GM11168 (cell line): ENCODE data around the gene FRMD6.
"Not testable (repeated sequence)": the region's sequence is repeated elsewhere in the genome, so short reads cannot be mapped to it uniquely, and the experiment has no call there.

Experiments
- in situ Hi-C: fragments of 300-500 bp; cut with MboI; formaldehyde crosslinking; loops from one replicate; pipeline ENCODE4 v1.12.0; 2022; ENCODE audit warnings: low sequenced_read_pairs; ENCODE audit not compliant: unreplicated experiment

Gene FRMD6

DNA sequence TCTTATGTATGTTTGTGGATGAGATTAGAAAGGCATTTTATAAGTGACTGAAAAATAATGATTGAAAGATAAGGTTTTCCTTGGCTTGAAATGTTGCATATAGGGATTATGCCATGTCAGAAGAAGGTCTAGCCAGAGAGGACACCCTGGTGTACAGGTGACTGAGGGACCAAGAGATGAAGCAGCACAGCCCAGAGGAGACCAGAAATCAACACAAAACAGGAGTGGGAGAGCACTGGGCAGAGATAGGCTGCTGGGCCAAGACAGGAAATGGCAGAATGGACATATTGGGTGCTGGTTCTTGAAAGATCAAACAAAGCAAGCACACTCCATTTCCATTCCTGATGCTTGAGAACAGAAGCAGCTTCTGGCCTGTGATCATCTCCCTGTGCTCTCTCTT, 24.4 kb upstream of the FRMD6 start:
- in situ Hi-C loops = no loop called here

DNA sequence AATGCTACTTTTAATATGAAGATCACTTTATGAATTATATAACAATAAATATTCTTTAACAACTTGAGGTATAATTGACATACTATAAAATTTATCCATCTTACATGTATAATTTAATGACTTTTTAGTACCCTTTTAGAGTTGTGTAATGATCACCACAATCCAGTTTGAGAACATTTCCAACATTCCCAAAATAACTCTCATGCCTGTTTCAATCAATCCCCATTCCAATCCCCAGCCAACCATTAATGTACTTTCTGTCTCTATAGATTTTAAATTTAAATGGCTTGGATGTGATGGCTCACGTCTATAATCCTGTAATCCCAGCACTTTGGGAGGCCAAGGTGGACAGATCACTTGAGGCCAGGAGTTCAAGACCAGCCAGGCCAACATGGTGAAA, 23.5 kb upstream of the FRMD6 start:
- in situ Hi-C loops = no loop called here

DNA sequence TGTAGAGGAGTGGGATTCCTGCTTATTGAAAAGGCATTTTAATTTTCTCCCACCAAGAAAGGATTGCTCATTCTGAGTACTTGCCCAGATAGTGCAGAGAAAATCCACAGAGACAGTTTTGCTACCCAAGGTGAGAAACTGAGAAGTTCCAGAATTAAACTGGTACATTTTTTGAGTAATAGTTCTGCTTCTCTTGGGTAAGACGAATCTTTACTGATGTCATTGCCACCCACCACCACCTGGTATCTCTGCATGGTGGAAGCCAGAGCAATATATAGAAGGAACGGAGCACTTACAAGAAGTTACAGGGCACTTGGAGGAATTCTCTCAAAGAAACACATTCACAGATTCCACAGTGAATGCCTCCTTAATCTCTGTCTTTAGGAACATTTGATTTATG, 20.7 kb upstream of the FRMD6 start:
- in situ Hi-C loops = no loop called here

DNA sequence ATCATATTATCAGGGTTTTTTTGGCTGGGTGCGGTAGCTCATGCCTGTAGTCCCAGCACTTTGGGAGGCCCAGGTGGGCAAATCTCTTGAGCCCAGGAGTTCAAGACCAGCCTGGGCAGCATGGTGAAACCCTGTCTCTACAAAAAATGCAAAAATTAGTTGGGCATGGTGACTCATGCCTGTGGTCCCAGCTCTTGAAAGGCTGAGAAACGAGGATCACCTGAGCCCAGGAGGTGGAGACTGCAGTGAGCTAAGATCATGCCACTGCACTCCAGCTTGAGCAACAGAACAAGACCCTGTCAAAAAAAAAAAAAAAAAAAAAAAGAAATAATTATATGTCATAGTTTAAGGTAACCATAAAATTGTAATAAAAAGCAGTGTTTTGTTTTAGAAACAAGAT, 18.4 kb upstream of the FRMD6 start:
- in situ Hi-C loops = not testable (repeated sequence)

DNA sequence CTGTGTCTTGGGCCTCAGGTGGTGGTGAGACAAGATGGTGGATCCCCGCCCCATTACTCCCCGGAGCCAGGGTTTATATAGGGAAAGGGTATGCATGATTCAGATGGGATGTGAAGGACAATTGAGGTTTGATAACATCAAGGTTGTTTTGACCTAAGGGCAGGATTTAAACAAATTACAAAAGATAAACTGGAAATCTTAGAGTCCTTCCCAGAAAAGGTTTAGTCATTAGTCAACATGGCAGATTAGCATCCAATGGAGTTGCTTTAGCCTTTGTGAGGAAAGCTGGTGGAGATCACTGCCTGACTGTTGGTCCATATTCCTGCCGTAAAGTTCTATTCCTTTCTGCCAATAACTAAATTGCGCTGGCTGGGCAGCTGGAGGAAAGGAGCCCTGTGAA, 15.6 kb upstream of the FRMD6 start:
- in situ Hi-C loops = no loop called here

DNA sequence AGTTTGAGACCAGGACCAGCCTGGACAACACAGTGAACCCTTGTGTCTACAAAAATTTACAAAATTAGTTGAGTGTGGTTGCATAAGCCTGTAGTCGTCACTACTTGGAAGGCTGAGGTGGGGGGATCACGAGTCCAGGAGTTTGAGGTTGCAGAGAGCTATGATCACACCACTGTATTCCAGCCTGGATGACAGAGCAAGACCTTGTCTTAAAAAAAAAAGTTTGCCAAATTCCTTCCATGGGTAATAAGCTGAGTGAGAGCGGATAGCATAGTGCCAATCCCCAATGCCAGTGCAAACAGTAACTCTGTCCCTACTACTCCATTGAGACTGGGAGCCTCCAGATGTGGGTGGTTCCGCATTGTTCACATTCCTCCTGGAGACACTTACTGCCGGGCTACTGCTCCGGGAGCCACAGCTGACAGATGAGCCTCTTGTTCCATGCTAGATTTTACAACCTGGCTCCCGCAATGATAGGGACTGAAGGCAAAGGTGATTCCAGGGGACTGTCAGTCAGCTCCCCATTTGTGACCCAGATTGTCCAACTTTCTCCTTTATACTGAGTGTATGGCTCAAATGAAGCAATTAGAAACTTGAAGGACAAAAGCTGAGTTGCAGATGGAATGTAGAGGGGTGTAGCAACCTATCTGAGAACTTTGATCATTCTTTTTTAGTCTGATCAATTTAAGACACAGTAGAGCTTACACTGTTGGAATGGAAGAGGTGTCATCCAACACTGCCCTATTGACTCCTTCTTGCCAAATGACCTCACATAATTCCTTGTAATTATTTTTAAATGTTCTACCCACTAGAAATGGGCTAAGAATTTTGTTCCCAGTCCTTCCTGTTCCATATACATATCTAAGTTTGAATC, 13.4 kb upstream of the FRMD6 start:
- in situ Hi-C loops = no loop called here

DNA sequence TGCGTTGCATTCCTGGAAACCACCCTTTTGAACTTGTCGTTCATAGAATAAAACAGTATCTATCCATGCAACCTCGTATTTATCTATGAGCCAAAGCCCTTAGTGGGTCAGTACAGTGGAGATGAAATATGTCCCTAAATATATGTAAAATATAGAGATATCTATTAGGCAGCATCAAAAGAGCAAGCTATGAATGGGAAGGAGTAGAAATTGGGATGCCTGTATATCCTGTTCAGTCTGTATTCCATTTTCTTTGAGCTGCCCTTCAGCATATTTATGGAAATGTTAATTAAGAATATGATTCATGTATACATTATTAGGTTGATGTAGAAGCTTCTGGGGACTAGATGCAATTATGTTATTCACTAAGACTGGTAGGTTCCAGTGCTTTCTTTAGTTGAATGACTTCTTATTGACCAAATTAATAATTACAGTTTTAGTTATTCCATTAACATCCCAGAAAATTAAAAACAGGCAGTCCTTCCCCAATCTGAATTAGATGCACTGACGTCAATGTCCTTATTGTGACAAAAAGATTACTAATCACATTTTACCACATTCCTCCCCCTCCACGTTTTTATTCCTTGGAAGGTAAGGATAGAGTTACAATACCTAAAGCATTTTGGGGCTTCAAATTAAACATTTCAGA, 11.9 kb upstream of the FRMD6 start:
- in situ Hi-C loops = no loop called here

DNA sequence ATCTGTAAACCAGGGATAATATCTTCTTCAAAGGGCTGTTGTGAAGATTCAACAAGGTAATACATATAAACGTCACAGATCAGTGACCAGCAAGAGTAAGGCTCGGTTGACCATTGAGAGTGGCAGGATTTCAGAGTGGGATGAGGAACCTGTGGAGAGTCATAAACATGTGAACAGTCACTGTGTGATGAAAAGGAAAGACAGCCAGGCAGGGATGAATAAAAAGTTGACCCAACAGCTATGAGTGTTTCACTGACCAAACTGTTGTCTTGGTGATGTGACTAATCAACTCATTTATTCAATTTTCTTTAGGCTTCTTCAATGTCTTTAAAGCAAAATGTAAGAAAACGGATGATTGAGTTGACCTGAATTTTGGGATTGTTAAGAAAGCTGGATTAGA, 8.6 kb upstream of the FRMD6 start:
- in situ Hi-C loops = no loop called here

DNA sequence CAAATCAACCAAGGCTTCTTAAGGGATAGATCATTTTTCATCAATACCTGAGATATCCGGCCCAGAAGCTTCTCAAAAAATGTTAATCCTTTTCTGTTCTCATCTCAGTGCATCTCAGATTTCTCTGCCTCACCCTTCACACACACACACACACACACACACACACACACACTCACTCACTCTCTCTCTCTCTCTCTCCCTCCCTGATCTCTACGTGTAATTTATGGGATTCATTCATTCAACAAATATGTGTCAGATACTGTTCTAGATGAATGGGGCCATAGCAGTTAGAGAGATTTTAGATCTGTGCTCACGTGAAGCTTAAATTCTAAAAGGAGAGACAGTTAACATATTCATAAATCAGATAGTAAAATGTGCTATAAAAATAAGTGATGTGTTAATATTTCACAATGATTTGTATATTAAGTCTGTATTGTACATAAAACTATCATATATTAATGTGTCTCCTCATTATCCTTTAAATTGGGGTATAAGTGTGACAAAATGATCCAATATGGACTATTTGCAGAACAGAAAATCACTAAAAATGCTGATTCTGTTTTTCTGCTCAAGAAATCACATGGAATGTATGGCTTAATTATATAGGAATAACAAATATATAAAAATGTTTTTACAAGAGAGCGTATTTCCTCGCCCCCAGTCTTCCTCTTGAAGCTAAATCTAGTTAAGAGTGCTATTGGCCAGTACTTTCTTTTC, 7.3 kb upstream of the FRMD6 start:
- in situ Hi-C loops = no loop called here

DNA sequence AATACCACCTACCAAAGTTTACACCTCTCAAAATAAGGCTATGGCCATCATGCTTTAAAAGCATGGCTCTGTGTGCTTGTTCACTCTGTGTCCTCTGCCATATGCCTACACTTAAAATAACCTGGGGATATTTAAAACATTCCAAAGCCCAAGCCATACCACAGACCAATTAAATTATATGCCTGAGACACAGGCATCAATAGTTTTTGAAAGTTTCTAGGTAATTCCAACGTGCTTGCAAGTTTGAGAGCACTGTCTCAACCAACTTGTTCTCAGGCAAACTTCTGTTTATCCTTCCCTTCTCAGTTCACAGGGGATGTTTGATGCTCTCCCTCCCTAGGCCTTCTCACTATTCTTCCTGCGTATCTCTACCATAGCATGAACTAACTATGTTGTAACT, 3.4 kb upstream of the FRMD6 start:
- in situ Hi-C loops = no loop called here

DNA sequence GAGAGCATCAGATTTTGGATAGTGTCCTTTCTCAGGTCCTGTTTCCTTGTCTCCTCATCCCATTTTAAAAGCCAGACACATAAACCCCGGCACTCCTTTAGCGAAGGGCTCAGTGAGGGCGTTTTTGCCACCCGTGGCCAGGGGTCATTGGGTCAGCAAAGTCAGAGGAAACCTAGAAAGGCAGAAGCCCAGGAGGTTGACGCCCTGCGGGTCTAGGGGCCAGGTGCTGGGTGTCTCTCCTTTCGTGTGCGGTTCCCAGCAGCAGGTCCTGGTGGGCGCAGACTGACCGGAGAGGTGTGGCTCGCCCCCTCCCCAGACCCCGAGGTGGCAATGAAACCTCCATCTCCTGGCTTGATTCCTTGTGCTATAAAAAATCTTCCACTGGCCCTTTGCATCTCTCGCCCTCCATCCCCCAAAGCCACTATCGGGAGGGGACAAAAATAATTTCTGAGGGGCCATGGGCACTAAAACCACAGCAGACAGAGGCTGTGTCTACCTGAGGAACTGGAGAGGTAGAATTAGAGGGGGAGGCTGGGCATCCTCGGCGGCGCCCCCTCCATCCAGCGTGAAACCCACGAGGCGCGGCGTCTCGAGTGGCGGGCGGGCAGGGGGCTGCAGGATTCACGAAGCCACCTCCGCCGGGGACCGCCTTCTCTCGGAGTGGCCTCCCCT, 858 bp upstream of the FRMD6 start:
- in situ Hi-C loops = loop anchor here (10.0 kb wide), 1 partner anchor 124 kb away; no protein-coding TSS in a partner anchor

DNA sequence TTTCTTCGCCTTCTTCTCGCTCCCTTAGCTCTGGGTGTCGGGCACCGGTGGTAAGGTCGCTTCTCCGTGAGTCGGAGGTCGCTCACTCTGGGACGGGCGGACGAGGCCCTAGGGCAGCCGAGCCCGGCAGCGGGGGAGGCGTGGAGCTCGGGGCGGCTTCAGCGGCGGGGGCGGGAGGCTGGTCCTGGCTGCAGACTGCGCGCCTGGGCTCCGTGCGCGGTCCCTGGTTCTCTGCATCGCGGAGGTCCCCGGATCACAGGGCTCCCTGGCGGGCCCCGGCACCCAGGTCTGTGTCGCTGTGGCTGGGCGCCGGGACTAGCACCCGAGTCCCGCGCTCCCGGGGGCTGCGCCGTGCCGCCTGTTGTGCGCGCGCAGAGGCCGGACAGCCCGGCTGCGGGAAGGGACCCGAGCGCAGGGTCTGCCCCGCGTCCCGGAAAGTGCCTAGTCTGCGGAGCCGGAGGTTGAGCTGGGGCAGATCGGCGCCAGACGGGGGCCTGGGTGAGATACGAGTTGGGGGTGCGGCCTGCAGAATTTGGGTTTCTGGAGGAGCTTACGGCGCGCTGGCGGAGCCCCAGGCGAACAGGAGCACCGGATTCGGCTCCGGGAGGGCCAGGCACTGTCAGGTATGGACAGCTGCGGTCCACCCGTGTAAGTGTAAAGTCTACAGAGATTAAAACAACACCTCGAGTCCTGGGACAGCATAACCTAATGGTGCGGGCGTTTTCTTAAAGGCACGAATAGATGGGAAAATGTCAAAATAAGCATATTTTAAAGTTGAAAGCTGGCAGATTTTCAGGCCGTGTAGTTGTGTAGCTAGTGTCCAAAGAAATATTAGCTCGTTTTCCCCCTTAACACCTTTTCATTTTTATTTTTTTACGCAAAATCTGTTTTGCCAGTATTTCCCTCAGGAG, 713 bp downstream of the FRMD6 start:
- in situ Hi-C loops = loop anchor here (10.0 kb wide), 1 partner anchor 122 kb away; no protein-coding TSS in a partner anchor

DNA sequence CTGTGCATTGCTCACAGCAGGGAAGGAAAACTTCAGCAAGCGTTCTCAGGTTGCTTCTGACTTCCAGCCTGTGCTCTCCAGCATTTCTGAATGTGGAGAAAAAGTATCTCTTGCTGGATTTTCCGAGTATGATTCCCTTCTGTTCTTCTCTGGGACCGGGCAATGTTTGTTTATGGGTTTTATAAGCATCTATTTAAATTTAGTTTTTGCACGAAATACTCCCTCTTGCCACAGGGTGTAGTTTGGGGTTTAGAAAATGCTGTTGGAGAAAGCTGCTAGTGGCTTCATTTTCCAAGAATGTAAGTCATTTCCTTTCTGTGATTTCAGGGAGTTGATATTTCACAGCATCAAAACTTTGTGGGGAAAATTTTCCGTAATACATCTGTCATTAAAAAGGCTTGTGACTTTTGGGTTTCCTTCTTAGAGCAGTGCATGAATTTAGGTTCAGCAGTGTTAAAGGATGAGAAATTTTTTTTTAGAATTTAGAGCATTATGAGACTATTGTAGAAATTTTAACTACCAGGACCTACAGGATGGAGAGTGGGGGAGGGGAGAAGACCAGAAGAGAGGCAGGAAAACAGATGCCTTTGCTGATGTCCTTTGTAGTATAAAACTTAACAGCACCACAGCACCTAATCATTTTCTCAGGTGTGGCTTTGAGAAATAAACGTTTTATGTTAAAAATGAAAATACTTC, 1.5 kb downstream of the FRMD6 start:
- in situ Hi-C loops = loop anchor here (10.0 kb wide), 1 partner anchor 122 kb away; no protein-coding TSS in a partner anchor

DNA sequence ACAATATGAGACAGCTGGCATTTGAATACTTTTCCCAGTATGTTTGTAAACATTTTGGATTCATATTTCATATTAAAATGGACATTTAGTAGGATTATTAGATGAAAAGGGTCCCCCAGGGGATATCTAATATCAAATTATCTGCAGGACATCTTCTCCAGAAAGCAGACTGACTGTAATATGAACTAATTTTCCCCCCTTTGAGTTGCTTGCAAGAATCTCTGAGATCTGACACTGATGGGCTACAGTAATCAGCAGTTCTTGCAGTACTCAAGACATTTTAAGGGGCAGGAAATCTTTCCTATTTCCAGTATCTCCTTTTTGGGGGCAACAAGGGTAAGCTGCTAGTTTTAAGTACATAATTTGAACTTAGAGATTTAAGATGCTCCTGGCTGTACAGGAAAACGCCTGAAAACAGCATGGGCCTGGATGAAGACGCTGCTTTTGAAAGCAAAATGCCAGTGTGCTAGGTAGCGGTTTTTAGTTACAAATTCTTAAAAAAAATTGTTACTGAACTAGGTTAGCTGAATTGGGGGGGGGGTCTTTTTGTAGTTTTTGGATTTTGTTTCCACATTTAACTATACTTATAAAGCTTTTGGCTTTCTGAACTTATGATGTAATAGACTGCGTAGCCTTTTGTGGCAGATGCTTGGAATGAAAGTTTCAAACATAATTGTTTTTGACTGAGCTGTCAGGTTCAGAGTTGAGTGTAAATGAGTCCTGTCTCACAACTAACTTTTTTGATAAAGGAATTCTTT, 2.2 kb downstream of the FRMD6 start:
- in situ Hi-C loops = loop anchor here (10.0 kb wide), 1 partner anchor 121 kb away; no protein-coding TSS in a partner anchor

DNA sequence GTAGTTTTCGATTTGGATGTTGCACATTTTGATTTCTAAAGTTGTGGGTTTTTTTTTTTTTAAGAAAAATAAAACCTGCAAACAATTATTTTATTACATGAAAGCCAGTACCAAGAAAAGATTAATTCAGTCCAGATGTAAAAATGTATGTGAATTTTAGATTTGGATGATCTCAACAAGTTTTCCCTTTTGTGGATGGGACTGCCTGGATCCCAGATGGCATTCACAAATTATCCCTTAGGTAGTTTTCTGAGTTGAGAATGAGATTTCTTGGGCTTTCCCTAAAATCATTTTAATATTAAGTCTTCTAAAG, 2.8 kb downstream of the FRMD6 start:
- in situ Hi-C loops = loop anchor here (10.0 kb wide), 1 partner anchor 120 kb away; no protein-coding TSS in a partner anchor

DNA sequence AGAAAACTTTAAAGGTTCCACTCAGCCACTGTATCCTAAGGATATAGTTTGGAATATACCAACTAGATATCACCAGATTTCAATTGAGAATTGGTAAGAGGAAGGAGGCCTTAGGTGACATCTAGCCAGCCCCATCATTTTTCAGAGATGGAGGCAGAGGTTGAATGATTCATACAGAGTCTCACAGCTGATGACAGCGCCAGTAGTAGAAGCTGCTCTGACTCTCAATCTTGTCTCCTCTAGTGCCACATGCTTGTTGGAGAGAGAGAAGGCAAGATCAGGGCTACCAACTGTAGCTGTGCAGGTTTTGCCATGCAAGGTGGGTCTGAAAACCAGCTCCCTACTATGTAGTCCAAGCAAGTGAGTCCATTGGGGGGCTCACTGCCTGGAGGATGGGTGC, 6.1 kb downstream of the FRMD6 start:
- in situ Hi-C loops = loop anchor here (10.0 kb wide), 1 partner anchor 117 kb away; no protein-coding TSS in a partner anchor

DNA sequence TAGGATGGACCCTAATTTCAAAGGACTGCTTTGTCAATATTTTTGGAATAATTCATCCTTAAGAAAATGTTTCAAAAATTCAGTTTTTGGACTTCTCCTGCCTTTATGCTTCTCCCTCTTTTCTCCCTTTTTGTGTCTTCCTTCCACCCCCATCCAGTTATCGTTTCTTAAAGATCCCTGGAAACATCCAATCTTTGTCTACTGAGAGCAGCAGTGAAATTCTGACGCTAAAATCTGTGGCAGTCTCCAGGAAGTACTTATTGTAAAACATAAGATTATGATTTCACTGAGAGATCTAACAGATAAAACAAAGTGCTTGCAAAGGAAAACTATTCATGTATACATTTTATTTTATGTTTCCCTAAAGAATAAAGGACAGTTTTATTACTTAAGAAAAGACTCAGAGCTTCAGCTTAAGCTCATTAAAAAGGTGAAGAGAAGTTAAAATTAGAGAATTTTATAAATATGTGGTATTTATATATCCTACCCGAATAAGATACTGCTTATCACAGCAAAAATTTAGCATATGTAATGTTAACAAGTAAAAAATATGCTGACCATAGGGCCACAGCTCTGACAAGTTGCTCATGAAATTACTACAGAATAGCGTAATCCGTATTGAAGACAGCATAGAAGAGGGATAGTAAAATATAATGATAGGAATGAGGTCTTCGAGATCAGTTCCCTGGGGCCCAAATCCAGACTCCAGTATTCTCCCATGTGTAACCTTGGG, 6.9 kb downstream of the FRMD6 start:
- in situ Hi-C loops = loop anchor here (10.0 kb wide), 1 partner anchor 116 kb away; no protein-coding TSS in a partner anchor
